ENCODE measurements around the gene CLK3.

- no peak for TF ChIP-seq CTCF (conservative IDR thresholded peaks at IDR 0.05; ENCODE audit: low read length)
- TF ChIP-seq EZH2phosphoT487 (IDR thresholded peaks at IDR 0.05; ENCODE audit: borderline replicate concordance, low read depth, low read length) = no peak
Measured at GRCh38 chr15:74662064-74662860, 46.6 kb downstream of the CLK3 start.

All from OCI-LY7 (cell line).